ENCODE data around the gene PERM1.

DNA sequence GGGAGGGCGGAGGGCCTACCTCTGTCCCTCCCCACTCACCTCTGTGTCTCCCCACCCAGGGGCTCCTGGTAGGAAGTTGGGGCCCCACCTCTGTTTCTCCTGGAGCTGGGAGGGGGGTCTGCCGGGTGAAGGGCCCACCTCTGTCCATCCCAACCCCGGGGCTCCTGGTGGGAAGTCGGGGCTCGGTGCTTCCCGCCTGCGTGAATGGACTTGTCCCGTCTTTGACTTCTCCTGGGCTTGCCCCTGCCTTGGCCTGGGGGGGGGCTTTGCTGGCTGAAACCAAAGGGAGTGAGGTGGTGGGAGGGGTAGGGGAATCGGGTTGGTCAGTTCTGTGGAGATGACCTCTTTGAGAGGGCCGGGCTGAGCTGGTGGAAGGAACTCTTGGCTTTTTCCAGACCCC is 43.8 kb upstream of the PERM1 start:
- TF ChIP-seq TAF1 (IDR thresholded peaks at IDR 0.05; ENCODE audit: low read depth, low read length) = no peak
- no peak for TF ChIP-seq ATF3 (IDR thresholded peaks at IDR 0.05; ENCODE audit: insufficient read depth, low read depth, low read length)
- TF ChIP-seq POLR2A (IDR thresholded peaks at IDR 0.05; ENCODE audit: control extremely low read depth in 1 of 2, low read depth in 2 of 2, low read length in 2 of 2) = no peak
- no peak for TF ChIP-seq YY1 (IDR thresholded peaks at IDR 0.05; ENCODE audit: low read depth, low read length)
- TF ChIP-seq RAD21 (IDR thresholded peaks at IDR 0.05 in 1 of 2, conservative IDR thresholded peaks at IDR 0.05 in 1 of 2; ENCODE audit: low read depth in 2 of 2, low read length in 2 of 2) = no peak
- TF ChIP-seq EZH2 (IDR thresholded peaks at IDR 0.05; ENCODE audit: low read depth, low read length, severe bottlenecking) = no peak
- no peak for TF ChIP-seq SP1 (IDR thresholded peaks at IDR 0.05; ENCODE audit: low read depth, low read length)
- TF ChIP-seq SRF (IDR thresholded peaks at IDR 0.05; ENCODE audit: low read depth, low read length) = no peak
- TF ChIP-seq RBBP5 (IDR thresholded peaks at IDR 0.05; ENCODE audit: borderline replicate concordance, low read depth, low read length) = no peak
- no peak for TF ChIP-seq SAP30 (IDR thresholded peaks at IDR 0.05; ENCODE audit: insufficient read depth, insufficient replicate concordance, low read length)
- TF ChIP-seq TEAD4 (IDR thresholded peaks at IDR 0.05; ENCODE audit: low read depth, low read length) = no peak
